ENCODE results near the gene NCAM1.

Gene NCAM1

GRCh38 chr11:113313601-113314000, 352.4 kb downstream of the NCAM1 start:
- DNase-seq (ENCODE audit: low spot score) = no peak

DNA sequence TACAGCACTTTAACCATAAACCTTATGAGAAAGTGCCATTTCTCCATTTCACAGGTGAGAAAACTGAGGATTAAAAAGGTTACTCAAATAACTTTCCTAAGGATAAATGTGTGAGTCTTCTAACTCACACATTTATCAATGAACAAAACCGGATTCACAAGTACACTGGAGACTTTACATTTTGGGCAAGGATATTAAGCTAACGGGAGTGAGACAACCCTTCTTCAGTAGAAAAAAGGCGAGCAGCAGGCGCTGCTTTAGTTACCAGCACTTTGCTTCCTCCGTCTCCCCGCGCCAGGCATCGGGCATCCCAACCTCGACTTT, 352.8 kb downstream of the NCAM1 start:
- no peak for DNase-seq (ENCODE audit: low spot score)

DNA sequence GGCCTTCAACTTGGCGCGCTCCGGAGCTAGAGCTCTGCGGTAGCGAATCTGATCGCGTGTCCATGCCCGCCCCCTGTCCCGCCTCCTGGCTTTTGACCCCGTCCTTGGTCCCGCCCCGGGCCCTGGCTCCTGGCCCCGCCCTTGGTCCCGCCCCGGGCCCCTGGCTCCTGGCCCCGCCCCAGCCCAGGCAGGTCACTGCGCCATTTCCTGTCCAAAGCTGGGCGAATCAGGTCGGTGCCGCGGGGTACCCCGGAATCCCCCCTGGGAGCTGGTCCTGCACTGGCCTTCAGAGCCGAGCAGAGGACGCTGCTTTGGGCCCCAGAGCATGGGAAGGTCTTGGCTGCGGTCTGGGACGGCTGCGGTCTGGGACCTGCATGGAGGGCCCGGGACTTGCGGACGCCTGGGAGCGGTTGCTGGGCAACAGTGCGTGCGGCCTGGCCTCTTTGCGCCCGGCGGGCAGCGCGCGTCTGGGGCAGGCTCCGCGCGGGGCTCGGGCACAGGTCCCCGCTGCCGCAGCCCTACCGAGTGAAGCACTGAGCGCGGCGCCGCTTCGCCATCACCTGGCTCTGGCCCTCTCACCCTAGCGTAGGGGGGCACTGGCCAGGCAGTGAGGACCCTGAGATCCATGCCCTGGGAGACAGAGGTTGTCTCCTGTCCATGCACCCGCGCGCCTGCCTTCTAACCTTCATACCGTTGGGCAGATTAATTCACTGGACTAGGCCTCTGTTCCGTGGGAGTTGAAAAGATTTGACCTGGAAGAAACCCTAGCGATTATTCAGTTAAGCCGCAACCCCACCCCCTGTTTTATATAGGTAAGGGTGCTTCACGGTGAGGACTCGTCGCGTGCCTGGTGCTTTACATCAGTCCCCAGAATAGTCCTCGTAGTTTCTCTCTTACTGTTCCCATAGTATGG, 353.4 kb downstream of the NCAM1 start, which contains the start of gene TTC12:
TSS of gene TTC12 (plus strand) at position 195 of the 913 bp plus-strand sequence. CDS start 1,675 bp downstream, outside the sequence.
- DNase-seq (ENCODE audit: low spot score) = peak; percentile 79

DNA sequence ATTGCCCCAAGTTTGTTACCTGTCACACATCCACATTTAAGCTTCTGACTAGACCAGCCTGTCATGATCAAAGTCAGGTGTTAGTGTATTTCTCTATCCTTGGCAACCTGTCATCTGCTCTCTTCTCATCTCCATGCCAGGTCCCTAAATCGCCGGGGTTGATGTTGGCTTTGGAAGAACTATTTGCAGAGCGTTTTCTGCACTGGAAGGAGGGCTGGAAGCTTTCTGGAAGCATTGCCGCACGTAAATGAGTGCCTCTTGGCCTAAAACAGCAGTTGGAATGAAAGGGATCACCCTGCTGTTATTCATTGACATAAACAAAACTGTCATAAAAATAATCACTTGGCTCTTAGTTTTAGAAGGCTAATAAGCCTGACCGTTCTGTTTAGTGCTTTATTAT, 354.6 kb downstream of the NCAM1 start:
- no peak for DNase-seq (ENCODE audit: low spot score)

- no peak for DNase-seq (ENCODE audit: low spot score)
Observed at GRCh38 chr11:113316256-113316655, 355.0 kb downstream of the NCAM1 start.

DNA sequence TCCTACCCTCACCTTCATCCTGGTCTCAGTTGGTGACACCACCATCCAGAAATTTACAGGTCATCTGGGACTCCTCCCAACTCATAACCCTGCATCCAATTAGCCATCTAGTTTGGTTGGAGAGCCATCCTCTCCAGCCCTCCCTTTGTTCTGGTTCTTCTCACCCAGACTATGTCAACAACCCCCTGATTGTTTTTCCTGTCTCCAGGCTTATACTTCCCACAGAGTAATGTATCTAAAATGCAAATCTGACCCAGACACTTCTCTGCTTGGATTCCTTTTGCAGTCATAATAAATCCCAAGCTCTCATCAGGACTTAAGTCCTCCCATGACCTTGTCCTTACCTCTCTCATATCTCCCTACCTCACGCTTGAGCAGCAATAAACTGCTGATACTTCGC, 356.1 kb downstream of the NCAM1 start:
- no peak for DNase-seq (ENCODE audit: low spot score)

DNA sequence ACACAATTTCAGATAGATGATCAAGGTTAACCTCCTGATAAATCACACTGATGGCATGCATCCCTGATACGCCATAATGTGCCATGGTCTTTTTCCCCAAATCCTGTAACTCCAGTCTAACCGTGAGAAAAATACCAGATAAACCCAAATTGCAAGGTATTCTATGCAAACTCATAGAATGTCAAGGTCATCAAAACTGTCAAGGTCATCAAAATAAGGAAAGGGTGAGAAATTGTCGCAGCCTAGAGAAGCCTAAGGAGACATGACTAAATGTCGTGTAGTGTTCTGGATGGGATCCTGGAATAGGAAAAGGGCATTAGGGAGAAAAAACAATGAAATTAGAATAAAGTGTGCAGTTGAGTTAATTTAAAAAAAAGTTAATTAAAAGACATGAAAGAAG, 357.9 kb downstream of the NCAM1 start:
- no peak for DNase-seq (ENCODE audit: low spot score)

DNA sequence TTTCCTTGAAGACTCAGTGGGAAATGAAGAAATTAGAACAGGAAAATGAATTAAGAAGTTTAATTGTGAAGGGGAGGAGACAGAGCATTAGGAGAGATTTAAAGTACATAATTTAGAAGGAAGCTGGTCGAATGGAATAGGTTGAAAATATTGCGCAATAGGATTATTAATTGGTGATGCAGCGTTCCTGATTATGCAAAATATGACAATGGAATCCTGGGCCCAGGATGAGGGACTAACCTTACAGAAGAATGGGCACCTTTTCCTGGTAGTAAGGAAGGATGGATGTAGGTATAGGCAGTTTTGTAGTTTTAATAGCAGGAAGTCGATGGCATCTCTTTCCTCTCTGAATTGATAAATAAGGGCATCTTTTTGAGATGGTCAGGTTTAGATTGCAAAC, 360.9 kb downstream of the NCAM1 start:
- no peak for DNase-seq (ENCODE audit: low spot score)

DNA sequence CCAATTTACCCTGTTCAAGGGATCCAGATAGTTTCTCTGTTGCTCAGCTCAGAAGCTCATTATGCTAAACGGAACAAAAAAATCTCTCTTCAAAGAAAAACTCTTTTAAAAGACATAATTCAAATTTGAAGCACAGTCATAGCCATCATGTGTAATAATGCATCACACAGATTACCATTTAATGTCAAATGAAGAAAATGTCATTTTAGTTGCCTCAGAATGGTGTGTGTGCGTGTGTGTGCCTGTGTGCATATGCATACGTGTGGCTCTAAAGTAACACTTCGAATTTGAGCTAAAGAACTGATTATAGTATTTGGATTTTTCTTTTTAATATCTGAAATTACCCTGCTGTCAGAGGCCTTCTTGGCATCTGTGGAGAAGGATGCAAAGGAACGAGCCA, 363.0 kb downstream of the NCAM1 start:
- no peak for DNase-seq (ENCODE audit: low spot score)
